GM23338 (cell line): ENCODE measurements around the gene WDR70. TPM values are rescaled to one million over a fixed set of nuclear protein-coding genes. Genes with fewer than 3 reads are reported as not detected.
"Not testable (repeated sequence)": the region's sequence is repeated elsewhere in the genome, so short reads cannot be mapped to it uniquely, and the experiment has no call there.

Experiments used
- ATAC-seq: fragments of 200-7000 bp; cut with Tn5 transposase; 3 replicates; pipeline ENCODE4 v1.9.1; 2020
- DNase-seq: peaks from one replicate; pipeline ENCODE4 v3.0.0-alpha.2; 2015; ENCODE audit warnings: low spot score
- H2AFZ ChIP-seq: fragments of 200-600 bp; sonication (generic); 2 replicates; pipeline ENCODE4 v1.8.0; 2016; ENCODE audit warnings: antibody characterized with exemption, mild to moderate bottlenecking, moderate library complexity
- H3F3A ChIP-seq: fragments of 200-600 bp; sonication (generic); replicated peaks from 2 replicates; pipeline ENCODE4 v1.8.0; 2017; ENCODE audit warnings: antibody characterized with exemption, mixed run types, low read depth
- H3K27ac ChIP-seq: fragments of 200-600 bp; sonication (generic); 2 replicates; pipeline ENCODE4 v1.6.1; 2016; ENCODE audit warnings: low read depth
- H3K27me3 ChIP-seq: fragments of 200-600 bp; sonication (generic); 2 replicates; pipeline ENCODE4 v1.8.0; 2016; ENCODE audit warnings: mild to moderate bottlenecking, mixed run types, moderate library complexity; ENCODE audit not compliant: insufficient read depth
- H3K36me3 ChIP-seq: fragments of 200-600 bp; sonication (generic); 2 replicates; pipeline ENCODE4 v1.8.0; 2016; ENCODE audit warnings: mild to moderate bottlenecking; ENCODE audit not compliant: insufficient read depth
- H3K4me1 ChIP-seq: fragments of 200-600 bp; sonication (generic); 2 replicates; pipeline ENCODE4 v1.8.0; 2016; ENCODE audit warnings: mild to moderate bottlenecking, moderate library complexity; ENCODE audit not compliant: insufficient read depth
- H3K4me2 ChIP-seq: fragments of 200-600 bp; sonication (generic); 2 replicates; pipeline ENCODE4 v1.7.1; 2017; ENCODE audit warnings: mixed run types
- H3K4me3 ChIP-seq: fragments of 200-600 bp; sonication (generic); 2 replicates; pipeline ENCODE4 v1.6.1; 2016; ENCODE audit warnings: mixed run types
- H3K79me2 ChIP-seq: fragments of 200-600 bp; sonication (generic); replicated peaks from 2 replicates; pipeline ENCODE4 v1.8.0; 2017; ENCODE audit warnings: mild to moderate bottlenecking; ENCODE audit not compliant: insufficient read depth
- H3K9me2 ChIP-seq: fragments of 200-600 bp; sonication (generic); 2 replicates; pipeline ENCODE4 v1.8.0; 2017; ENCODE audit not compliant: insufficient read depth
- H4K20me1 ChIP-seq: fragments of 200-600 bp; sonication (generic); replicated peaks from 2 replicates; pipeline ENCODE4 v1.8.0; 2017; ENCODE audit warnings: mild to moderate bottlenecking; ENCODE audit not compliant: insufficient read depth
- H3K27ac Mint-ChIP-seq: 2 replicates; pipeline ENCODE4 v1.8.0; 2020; ENCODE audit warnings: inconsistent platforms, mild to moderate bottlenecking, moderate library complexity, mixed read lengths
- H3K27me3 Mint-ChIP-seq: 3 replicates; pipeline ENCODE4 v1.8.0; 2022; ENCODE audit warnings: low read depth, mild to moderate bottlenecking, moderate library complexity, mixed read lengths, inconsistent platforms; ENCODE audit not compliant: insufficient read depth, poor library complexity
- H3K36me3 Mint-ChIP-seq: 3 replicates; pipeline ENCODE4 v1.8.0; 2021; ENCODE audit warnings: low read depth, mild to moderate bottlenecking, inconsistent platforms, moderate library complexity, mixed read lengths
- H3K4me1 Mint-ChIP-seq: 3 replicates; pipeline ENCODE4 v1.8.0; 2020; ENCODE audit warnings: mild to moderate bottlenecking, inconsistent platforms, mixed read lengths
- H3K4me3 Mint-ChIP-seq: 3 replicates; pipeline ENCODE4 v1.8.0; 2021; ENCODE audit warnings: moderate library complexity, mild to moderate bottlenecking, inconsistent platforms, mixed read lengths
- H3K9me3 Mint-ChIP-seq: 3 replicates; pipeline ENCODE4 v1.8.0; 2020; ENCODE audit warnings: moderate library complexity, mild to moderate bottlenecking, inconsistent platforms, mixed read lengths
- CREB1 ChIP-seq: fragments of 250-450 bp; sonication (Bioruptor Pico); IDR thresholded peaks from 2 replicates; pipeline ENCODE4 v1.5.0; 2020; ENCODE audit warnings: low read depth, mild to moderate bottlenecking, moderate library complexity
- EZH2 ChIP-seq: fragments of 200-600 bp; sonication (generic); IDR thresholded peaks from one replicate; pipeline ENCODE4 v1.8.0; 2017; ENCODE audit warnings: antibody characterized with exemption, mild to moderate bottlenecking, low read depth; ENCODE audit not compliant: unreplicated experiment
- EZH2phosphoT487 ChIP-seq: fragments of 200-600 bp; sonication (generic); IDR thresholded peaks from one replicate; pipeline ENCODE4 v1.8.1; 2018; ENCODE audit warnings: antibody characterized with exemption; ENCODE audit not compliant: unreplicated experiment
- JUNB ChIP-seq: IDR thresholded peaks from one replicate; pipeline ENCODE4 v1.6.1; 2016; ENCODE audit warnings: antibody characterized with exemption; ENCODE audit not compliant: unreplicated experiment
- NANOG ChIP-seq: IDR thresholded peaks from 2 replicates; pipeline ENCODE4 v1.6.1; 2016; ENCODE audit warnings: antibody characterized with exemption, borderline replicate concordance
- POLR2AphosphoS5 ChIP-seq: IDR thresholded peaks from 2 replicates; pipeline ENCODE4 v1.6.1; 2016; ENCODE audit warnings: antibody characterized with exemption, low read depth
- STAT1 ChIP-seq: IDR thresholded peaks from one replicate; pipeline ENCODE4 v1.6.1; 2016; ENCODE audit warnings: antibody characterized with exemption; ENCODE audit not compliant: unreplicated experiment
- ZNF114 ChIP-seq: fragments of 250-450 bp; sonication (Bioruptor Pico); IDR thresholded peaks from 2 replicates; pipeline ENCODE4 v1.5.0; 2020; ENCODE audit warnings: mild to moderate bottlenecking, moderate library complexity
- ZNF462 ChIP-seq: fragments of 250-450 bp; sonication (Bioruptor Pico); IDR thresholded peaks from 2 replicates; pipeline ENCODE4 v1.5.0; 2020; ENCODE audit warnings: mild to moderate bottlenecking, moderate library complexity
- polyA plus RNA-seq: library from polyadenylated mRNA; unstranded; fragments of >200 nt; fragmentation: Nextera tagmentation; extraction: Ambion mirVana; gene quantifications from 2 replicates; pipeline ENCODE4 v1.2.1, GENCODE V29; 2016
- total RNA-seq: library from RNA; depleted of rRNA; stranded (reverse); fragments of >200 nt; shearing (Covaris generic); gene quantifications from 2 replicates; pipeline ENCODE4 v1.2.3, GENCODE V29; 2014
- TF ChIP-seq, protein P1 (sequence below), 2 experiments: fragments of 200-600 bp in 1 of 2; sonication (generic) in 1 of 2; conservative IDR thresholded peaks; 2 replicates each; pipeline versions ENCODE4 v1.5.1 to v1.6.1; 2016 to 2017; ENCODE audit warnings: antibody characterized with exemption in 2 of 2, low read depth in 2 of 2, mild to moderate bottlenecking in 2 of 2, moderate library complexity in 1 of 2

Gene WDR70
- total and polyA plus RNA-seq, 2 experiments from 2014 or later: 34.9 to 86.7 TPM

GRCh38 chr5:37412515-37412914 lies 33.4 kb downstream of the WDR70 start:
- no peaks in the 10 kb centered on the region for H3K36me3 ChIP-seq
- Mint-ChIP-seq H3K27ac (no peak overlapping the region), H3K36me3 (peaks cover 11% of the 10 kb centered on the region; the same call in 2 of the 3 replicates), H3K4me1 (no peaks in the 10 kb centered on the region), H3K4me3 (no peak overlapping the region), H3K27me3 (no peaks in the 10 kb centered on the region), H3K9me3 (no peaks in the 10 kb centered on the region; the same call in 2 of the 3 replicates)
- no peaks in the 10 kb centered on the region for H3K9me2 ChIP-seq
- no peak for DNase-seq
- no peak overlapping the region for H3K4me2 ChIP-seq
- H4K20me1 ChIP-seq: no peaks in the 10 kb centered on the region; the same call in 1 of the 2 replicates
- no peak for TF ChIP-seq ZNF114 (CRISPR knock-in tag)
- no peaks in the 10 kb centered on the region for H3K27me3 ChIP-seq
- no peak overlapping the region for H3K27ac ChIP-seq
- ATAC-seq: no peak
- H2AFZ ChIP-seq: no peak overlapping the region
- no peaks in the 10 kb centered on the region for H3K4me1 ChIP-seq
- H3K79me2 ChIP-seq: no peaks in the 10 kb centered on the region
- H3K4me3 ChIP-seq: no peak overlapping the region
- H3F3A ChIP-seq: no peaks in the 10 kb centered on the region

- not testable (repeated sequence) for H3K4me2 ChIP-seq, ATAC-seq, H3K4me3 Mint-ChIP-seq, H4K20me1 ChIP-seq, H3F3A ChIP-seq, H3K36me3 ChIP-seq, H3K27me3 Mint-ChIP-seq, H3K4me1 Mint-ChIP-seq, DNase-seq, H3K27me3 ChIP-seq, H3K27ac ChIP-seq, H3K4me3 ChIP-seq, H3K9me3 Mint-ChIP-seq, H3K79me2 ChIP-seq, H3K9me2 ChIP-seq, H2AFZ ChIP-seq, H3K27ac Mint-ChIP-seq, H3K4me1 ChIP-seq
- H3K36me3 Mint-ChIP-seq: peaks cover 25% of the 10 kb centered on the region; the same call in 2 of the 3 replicates
Observed at GRCh38 chr5:37415456-37415855, 36.3 kb downstream of the WDR70 start.

DNA sequence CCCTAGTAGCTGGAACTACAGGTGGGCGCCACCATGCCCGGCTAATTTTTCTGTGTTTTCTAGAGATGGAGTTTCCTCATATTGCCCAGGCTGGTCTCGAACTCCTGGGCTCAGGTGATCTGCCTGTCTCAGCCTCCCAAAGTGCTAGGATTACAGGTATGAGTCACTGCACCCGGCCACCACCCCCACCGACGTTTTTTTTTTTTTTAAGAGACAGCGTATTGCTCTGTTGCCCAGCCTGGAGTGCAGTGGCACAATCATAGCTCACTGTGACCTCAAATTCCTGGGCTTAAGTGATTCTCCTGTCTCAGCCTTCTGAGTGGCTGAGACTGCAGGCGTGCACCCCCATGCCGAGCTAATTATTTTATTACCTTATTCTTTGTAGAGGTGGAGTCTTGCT lies 38.2 kb downstream of the WDR70 start:
- Histone ChIP-seq H3K27me3 (no peaks in the 10 kb centered on the region), H3K36me3 (no peaks in the 10 kb centered on the region), H3K9me2 (no peaks in the 10 kb centered on the region), H3K79me2 (no peaks in the 10 kb centered on the region), H3K4me2 (no peak overlapping the region), H3K4me3 (no peak overlapping the region), H3F3A (no peaks in the 10 kb centered on the region), H3K4me1 (no peaks in the 10 kb centered on the region), H4K20me1 (no peaks in the 10 kb centered on the region), H3K27ac (no peak overlapping the region), H2AFZ (no peak overlapping the region)
- Mint-ChIP-seq H3K9me3 (no peaks in the 10 kb centered on the region; the same call in 2 of the 3 replicates), H3K27ac (no peak overlapping the region), H3K4me3 (no peak overlapping the region), H3K36me3 (peaks cover 25% of the 10 kb centered on the region; the same call in 2 of the 3 replicates), H3K4me1 (no peaks in the 10 kb centered on the region), H3K27me3 (peaks cover 2% of the 10 kb centered on the region)
- DNase-seq: no peak
- no peak for ATAC-seq
- TF ChIP-seq JUNB (no peak), CREB1 (CRISPR knock-in tag) (no peak), NANOG (no peak), ZNF462 (CRISPR knock-in tag) (no peak), EZH2 (no peak), EZH2phosphoT487 (no peak), ZNF114 (CRISPR knock-in tag) (no peak), POLR2AphosphoS5 (no peak), STAT1 (no peak)
- TF ChIP-seq, protein P1, sequence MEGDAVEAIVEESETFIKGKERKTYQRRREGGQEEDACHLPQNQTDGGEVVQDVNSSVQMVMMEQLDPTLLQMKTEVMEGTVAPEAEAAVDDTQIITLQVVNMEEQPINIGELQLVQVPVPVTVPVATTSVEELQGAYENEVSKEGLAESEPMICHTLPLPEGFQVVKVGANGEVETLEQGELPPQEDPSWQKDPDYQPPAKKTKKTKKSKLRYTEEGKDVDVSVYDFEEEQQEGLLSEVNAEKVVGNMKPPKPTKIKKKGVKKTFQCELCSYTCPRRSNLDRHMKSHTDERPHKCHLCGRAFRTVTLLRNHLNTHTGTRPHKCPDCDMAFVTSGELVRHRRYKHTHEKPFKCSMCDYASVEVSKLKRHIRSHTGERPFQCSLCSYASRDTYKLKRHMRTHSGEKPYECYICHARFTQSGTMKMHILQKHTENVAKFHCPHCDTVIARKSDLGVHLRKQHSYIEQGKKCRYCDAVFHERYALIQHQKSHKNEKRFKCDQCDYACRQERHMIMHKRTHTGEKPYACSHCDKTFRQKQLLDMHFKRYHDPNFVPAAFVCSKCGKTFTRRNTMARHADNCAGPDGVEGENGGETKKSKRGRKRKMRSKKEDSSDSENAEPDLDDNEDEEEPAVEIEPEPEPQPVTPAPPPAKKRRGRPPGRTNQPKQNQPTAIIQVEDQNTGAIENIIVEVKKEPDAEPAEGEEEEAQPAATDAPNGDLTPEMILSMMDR (conservative IDR thresholded peaks at IDR 0.05; ENCODE audit: low read depth in 2 of 2): no peak
